OCI-LY3 (cell line): ENCODE results near the gene DPP10.

Source experiments
- EZH2phosphoT487 ChIP-seq: fragments of 200-600 bp; shearing (Covaris generic); IDR thresholded peaks from 2 replicates; pipeline ENCODE4 v1.6.1; 2018; ENCODE audit warnings: antibody characterized with exemption, mixed run types, low read depth
- TF ChIP-seq, protein P1 (sequence below): fragments of 200-600, 300-600 bp; sonication (generic); IDR thresholded peaks from 2 replicates; pipeline ENCODE4 v1.5.1; 2014; ENCODE audit warnings: antibody characterized with exemption, low read length, low read depth

DNA sequence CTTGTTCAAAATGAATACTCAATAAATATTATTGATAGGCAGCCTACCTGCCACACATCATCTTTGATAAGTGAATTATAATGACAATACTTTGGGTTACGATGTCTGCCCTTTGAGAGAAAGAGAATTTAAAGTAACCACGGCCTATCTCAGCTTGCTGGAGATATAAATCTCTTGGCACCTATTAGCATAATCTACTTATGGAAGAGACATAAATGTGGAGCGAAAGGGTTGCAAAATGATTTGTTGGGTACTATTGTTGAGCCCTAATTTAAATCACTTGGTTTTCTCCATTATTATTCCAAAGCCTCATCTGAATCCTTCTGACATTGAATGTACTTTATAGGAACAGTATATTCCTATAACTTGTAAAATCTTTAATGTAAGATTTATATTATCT lies 520.1 kb downstream of the DPP10 start:
- TF ChIP-seq, protein P1, sequence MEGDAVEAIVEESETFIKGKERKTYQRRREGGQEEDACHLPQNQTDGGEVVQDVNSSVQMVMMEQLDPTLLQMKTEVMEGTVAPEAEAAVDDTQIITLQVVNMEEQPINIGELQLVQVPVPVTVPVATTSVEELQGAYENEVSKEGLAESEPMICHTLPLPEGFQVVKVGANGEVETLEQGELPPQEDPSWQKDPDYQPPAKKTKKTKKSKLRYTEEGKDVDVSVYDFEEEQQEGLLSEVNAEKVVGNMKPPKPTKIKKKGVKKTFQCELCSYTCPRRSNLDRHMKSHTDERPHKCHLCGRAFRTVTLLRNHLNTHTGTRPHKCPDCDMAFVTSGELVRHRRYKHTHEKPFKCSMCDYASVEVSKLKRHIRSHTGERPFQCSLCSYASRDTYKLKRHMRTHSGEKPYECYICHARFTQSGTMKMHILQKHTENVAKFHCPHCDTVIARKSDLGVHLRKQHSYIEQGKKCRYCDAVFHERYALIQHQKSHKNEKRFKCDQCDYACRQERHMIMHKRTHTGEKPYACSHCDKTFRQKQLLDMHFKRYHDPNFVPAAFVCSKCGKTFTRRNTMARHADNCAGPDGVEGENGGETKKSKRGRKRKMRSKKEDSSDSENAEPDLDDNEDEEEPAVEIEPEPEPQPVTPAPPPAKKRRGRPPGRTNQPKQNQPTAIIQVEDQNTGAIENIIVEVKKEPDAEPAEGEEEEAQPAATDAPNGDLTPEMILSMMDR, result no peak
- no peak for TF ChIP-seq EZH2phosphoT487
